Right hindlimb (tissue), 1 donor: ENCODE results near the gene IQGAP2.
"Not testable (repeated sequence)": the region's sequence is repeated elsewhere in the genome, so short reads cannot be mapped to it uniquely, and the experiment has no call there.

ENCODE experiments used
- DNase-seq: peaks from one replicate; pipeline ENCODE4 v3.0.0-alpha.2; 2018

Gene IQGAP2

GRCh38 chr5:76674330-76675066 is 271.4 kb downstream of the IQGAP2 start:
- no peak for DNase-seq

GRCh38 chr5:76675364-76675763 is 272.3 kb downstream of the IQGAP2 start:
- DNase-seq: no peak

GRCh38 chr5:76677849-76678472 is 274.9 kb downstream of the IQGAP2 start:
- no peak for DNase-seq

GRCh38 chr5:76679231-76679630 is 276.1 kb downstream of the IQGAP2 start:
- DNase-seq: no peak

GRCh38 chr5:76680826-76681225 is 277.7 kb downstream of the IQGAP2 start:
- not testable (repeated sequence) for DNase-seq

GRCh38 chr5:76681287-76681686 is 278.2 kb downstream of the IQGAP2 start:
- no peak for DNase-seq

- no peak for DNase-seq
These were observed 279.3 kb downstream of the IQGAP2 start for GRCh38 chr5:76682387-76682786.

- DNase-seq: no peak
These were observed 281.0 kb downstream of the IQGAP2 start for GRCh38 chr5:76683816-76684731.

GRCh38 chr5:76684756-76685519 is 281.9 kb downstream of the IQGAP2 start:
- no peak for DNase-seq

- no peak for DNase-seq
These were observed 282.6 kb downstream of the IQGAP2 start for GRCh38 chr5:76685704-76686103.

- DNase-seq: no peak
These were observed 285.1 kb downstream of the IQGAP2 start for GRCh38 chr5:76688212-76688611.

GRCh38 chr5:76688836-76689235 is 285.8 kb downstream of the IQGAP2 start:
- no peak for DNase-seq

- no peak for DNase-seq
These were observed 286.4 kb downstream of the IQGAP2 start for GRCh38 chr5:76689321-76690036.

- DNase-seq: no peak
These were observed 287.1 kb downstream of the IQGAP2 start for GRCh38 chr5:76690037-76690679.

- peak; percentile 41 for DNase-seq
These were observed 287.8 kb downstream of the IQGAP2 start for GRCh38 chr5:76690704-76691466.

GRCh38 chr5:76691467-76692273 is 288.6 kb downstream of the IQGAP2 start:
- peak; percentile 39 for DNase-seq

- no peak for DNase-seq
These were observed 289.1 kb downstream of the IQGAP2 start for GRCh38 chr5:76692274-76692540.

GRCh38 chr5:76692651-76693050 is 289.6 kb downstream of the IQGAP2 start:
- no peak for DNase-seq

- DNase-seq: no peak
These were observed 290.1 kb downstream of the IQGAP2 start for GRCh38 chr5:76693141-76693540.

GRCh38 chr5:76694317-76694716 is 291.2 kb downstream of the IQGAP2 start:
- DNase-seq: no peak
